Stimulated activated naive CD8-positive, alpha-beta T cell treated with anti-CD3 and anti-CD28 coated beads, Interleukin-15, Interleukin-2, amounts not matched to agents 100 ng/mL and 50 ng/mL, for 24 hours (primary cell): Measurements from ENCODE around the gene TIGD7.

ENCODE experiments used
- H3K27ac Mint-ChIP-seq: one replicate; pipeline ENCODE4 v1.8.0; 2021; ENCODE audit warnings: mild to moderate bottlenecking, mixed read lengths
- H3K27me3 Mint-ChIP-seq: one replicate; pipeline ENCODE4 v1.8.0; 2021; ENCODE audit warnings: mixed read lengths
- H3K36me3 Mint-ChIP-seq: one replicate; pipeline ENCODE4 v1.8.0; 2021; ENCODE audit warnings: low read depth, mixed read lengths
- H3K4me1 Mint-ChIP-seq: one replicate; pipeline ENCODE4 v1.8.0; 2021; ENCODE audit warnings: low read depth, mixed read lengths
- H3K4me3 Mint-ChIP-seq: one replicate; pipeline ENCODE4 v1.8.0; 2021; ENCODE audit warnings: mild to moderate bottlenecking, mixed read lengths
- H3K9me3 Mint-ChIP-seq: one replicate; pipeline ENCODE4 v1.8.0; 2021; ENCODE audit warnings: mixed read lengths

Gene TIGD7

GRCh38 chr16:3266873-3267537 lies 38.2 kb downstream of the TIGD7 start:
- H3K9me3 Mint-ChIP-seq, result no peaks in the 10 kb centered on the region
- H3K4me3 Mint-ChIP-seq, result no peak overlapping the region

DNA sequence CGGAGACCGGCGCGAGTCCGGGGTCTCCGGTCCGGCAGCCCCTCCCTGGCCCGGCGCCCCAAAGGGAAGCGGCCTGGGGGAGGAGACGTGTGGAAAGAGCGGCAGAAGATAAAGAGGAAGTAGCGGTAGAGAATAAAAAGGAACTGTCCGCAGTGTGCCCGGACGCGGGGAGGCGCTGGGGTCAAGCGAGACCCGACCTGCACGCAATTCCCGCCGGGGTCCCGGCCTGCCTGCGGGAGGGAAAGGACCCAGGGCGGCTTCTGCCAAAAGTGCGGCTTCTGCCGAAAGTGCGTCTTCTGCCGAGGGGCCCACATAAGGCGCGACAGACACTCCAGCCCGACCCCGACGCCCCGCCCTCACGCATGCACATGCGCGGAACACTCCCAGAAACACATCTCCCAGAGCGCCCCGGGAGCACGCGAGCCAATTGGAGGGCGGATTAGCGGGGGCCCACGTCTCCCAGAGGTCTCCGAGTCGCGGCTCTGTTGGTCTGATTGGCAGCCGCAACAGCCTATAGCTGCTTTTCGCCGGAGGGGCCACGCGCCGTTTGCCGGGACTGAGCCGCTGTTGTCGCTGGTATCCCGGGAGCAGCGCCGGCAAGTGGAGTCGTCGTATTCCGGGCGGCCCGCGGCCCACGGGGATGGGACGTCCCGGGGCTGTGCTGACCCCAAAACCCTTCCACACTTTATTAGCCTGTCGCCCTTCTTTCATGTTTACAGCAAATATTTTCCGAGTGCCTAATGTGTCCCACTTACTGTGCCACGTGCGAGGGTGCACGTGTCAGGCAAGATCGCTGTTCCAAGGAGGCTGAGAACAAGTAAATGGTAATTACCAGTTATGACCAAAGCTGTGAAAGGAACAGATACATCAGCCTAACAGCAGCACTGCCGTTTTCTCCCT lies 40.8 kb downstream of the TIGD7 start:
- Mint-ChIP-seq H3K27me3 (no peaks in the 10 kb centered on the region), H3K4me1 (peaks cover 41% of the 10 kb centered on the region), H3K27ac (peak overlapping the region; percentile 93), H3K36me3 (peaks cover 26% of the 10 kb centered on the region), H3K4me3 (peak overlapping the region; percentile 86), H3K9me3 (no peaks in the 10 kb centered on the region)

More at GRCh38 chr16:3266873-3267537, 38.2 kb downstream of the TIGD7 start:
- H3K27me3 Mint-ChIP-seq, result no peaks in the 10 kb centered on the region
- H3K36me3 Mint-ChIP-seq, result peaks cover 34% of the 10 kb centered on the region
- H3K27ac Mint-ChIP-seq, result peak overlapping the region; percentile 41
- H3K4me1 Mint-ChIP-seq, result peaks cover 41% of the 10 kb centered on the region

- peaks cover 41% of the 10 kb centered on the region for H3K4me1 Mint-ChIP-seq
- no peaks in the 10 kb centered on the region for H3K27me3 Mint-ChIP-seq
- H3K9me3 Mint-ChIP-seq, result no peaks in the 10 kb centered on the region
- H3K36me3 Mint-ChIP-seq, result peaks cover 16% of the 10 kb centered on the region
- peak overlapping the region; percentile 65 for H3K27ac Mint-ChIP-seq
- peak overlapping the region; percentile 86 for H3K4me3 Mint-ChIP-seq
Observed at GRCh38 chr16:3262517-3262916, 42.7 kb downstream of the TIGD7 start.

DNA sequence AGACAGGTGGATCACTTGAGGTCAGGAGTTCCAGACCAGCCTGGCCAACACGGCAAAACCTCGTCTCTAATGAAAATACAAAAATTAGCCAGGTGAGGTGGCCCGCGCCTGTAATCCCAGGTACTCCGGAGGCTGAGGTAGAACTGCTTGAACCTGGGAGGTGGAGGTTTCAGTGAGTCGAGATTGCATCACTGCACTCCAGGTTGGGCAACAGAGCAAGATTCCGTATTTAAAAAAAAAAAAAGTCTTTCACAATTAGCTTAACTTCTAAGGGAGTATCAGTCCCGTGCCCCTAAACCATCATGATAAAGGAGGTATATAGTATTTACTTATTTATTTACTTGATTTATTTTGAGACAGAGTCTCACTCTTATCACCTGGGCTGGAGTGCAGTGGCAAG lies 45.4 kb downstream of the TIGD7 start:
- peaks cover 18% of the 10 kb centered on the region for H3K4me1 Mint-ChIP-seq
- no peak overlapping the region for H3K27ac Mint-ChIP-seq
- H3K36me3 Mint-ChIP-seq, result peaks cover 2% of the 10 kb centered on the region
- H3K27me3 Mint-ChIP-seq, result peaks cover 5% of the 10 kb centered on the region
- H3K9me3 Mint-ChIP-seq, result no peaks in the 10 kb centered on the region
- H3K4me3 Mint-ChIP-seq, result no peak overlapping the region

- Mint-ChIP-seq H3K27ac (no peak overlapping the region), H3K9me3 (no peaks in the 10 kb centered on the region), H3K36me3 (no peaks in the 10 kb centered on the region), H3K4me1 (no peaks in the 10 kb centered on the region), H3K27me3 (peaks cover 8% of the 10 kb centered on the region), H3K4me3 (no peak overlapping the region)
Observed at GRCh38 chr16:3256866-3257465, 48.3 kb downstream of the TIGD7 start.

DNA sequence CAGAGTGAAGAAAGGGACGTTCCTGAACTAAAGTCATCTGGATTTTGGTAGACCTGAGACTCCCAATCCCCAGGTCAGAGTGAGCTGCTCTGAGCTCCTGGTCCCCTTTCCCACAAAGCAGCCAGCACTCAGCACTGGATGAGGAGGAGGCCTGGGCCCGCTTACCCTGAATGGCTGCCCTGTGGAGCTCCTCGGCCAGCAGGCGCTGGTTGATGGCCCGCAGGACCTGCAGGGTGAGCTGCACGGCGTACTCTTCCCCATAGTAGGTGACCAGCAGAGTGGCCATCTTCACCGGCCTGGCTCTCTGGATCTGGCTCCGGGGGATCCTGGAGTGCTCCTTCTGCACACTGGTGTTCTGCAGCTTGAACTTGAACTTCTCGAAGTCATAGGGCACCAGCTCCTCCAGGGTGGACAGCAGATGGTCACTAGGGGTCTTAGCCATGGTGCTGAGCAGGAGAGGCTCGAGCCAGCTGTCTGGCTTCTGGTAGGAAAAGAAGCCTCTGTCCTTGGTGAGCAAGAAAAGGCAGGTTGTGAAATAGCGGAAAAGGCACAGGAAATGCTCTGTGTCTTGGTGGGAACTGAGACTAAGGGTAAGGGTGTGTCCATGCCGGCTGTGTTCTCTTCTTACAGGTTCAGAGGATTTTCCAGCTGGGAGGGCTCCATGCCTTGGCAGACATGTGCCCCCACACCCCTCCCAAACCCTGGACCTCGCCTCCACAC lies 48.9 kb downstream of the TIGD7 start, which contains the start of gene MEFV:
Gene MEFV, minus strand, starts transcription at position 488 of the 720 bp plus-strand sequence. Its CDS starts 46 bp downstream, at position 442.
- Mint-ChIP-seq H3K36me3 (no peaks in the 10 kb centered on the region), H3K27me3 (peaks cover 8% of the 10 kb centered on the region), H3K4me1 (no peaks in the 10 kb centered on the region), H3K27ac (no peak within 1 kb of the TSS), H3K4me3 (no peak within 1 kb of the TSS), H3K9me3 (no peaks in the 10 kb centered on the region)

DNA sequence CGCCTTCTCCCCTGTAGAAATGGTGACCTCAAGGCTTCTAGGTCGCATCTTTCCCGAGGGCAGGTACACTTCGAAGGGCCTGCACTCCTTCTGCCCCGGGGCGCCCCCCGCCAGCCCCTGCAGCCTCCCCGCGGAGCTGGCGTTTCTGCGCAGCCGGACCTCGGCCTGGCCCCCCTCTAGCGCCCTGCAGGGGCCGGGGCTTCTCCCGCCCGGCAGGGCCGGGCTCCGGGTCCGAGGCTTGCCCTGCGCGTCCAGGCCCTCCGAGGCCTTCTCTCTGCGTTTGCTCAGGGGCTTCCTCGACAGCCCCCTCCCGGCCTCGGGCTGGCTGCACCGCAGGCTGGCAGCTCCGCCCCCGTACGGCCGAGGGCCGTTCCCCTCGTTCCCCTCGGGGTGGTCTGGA lies 50.9 kb downstream of the TIGD7 start:
- Mint-ChIP-seq H3K27ac (no peak overlapping the region), H3K4me1 (no peaks in the 10 kb centered on the region), H3K36me3 (no peaks in the 10 kb centered on the region), H3K9me3 (no peaks in the 10 kb centered on the region), H3K4me3 (no peak overlapping the region), H3K27me3 (peaks cover 8% of the 10 kb centered on the region)

DNA sequence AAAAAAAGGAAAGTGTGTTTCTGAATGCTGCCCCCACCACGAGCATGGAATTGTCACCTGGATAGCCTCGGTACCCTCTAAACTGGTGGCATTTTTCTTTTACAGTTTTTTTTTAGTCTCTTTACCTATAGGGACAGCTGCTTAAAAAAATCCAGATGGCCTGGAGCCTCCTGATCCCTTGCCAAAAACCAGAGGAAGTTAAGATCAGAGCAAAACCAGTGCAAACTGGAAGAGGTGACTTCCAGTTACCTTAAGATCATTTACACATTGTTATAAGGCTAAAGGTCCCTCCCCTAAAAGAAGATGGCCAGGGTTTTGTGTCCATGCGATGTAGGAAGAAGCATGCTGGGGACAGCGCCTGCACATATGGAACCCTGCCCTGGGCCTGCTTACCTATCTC lies 52.3 kb downstream of the TIGD7 start:
- H3K27me3 Mint-ChIP-seq, result peaks cover 8% of the 10 kb centered on the region
- H3K4me1 Mint-ChIP-seq, result no peaks in the 10 kb centered on the region
- no peaks in the 10 kb centered on the region for H3K36me3 Mint-ChIP-seq
- no peak overlapping the region for H3K4me3 Mint-ChIP-seq
- H3K9me3 Mint-ChIP-seq, result no peaks in the 10 kb centered on the region
- no peak overlapping the region for H3K27ac Mint-ChIP-seq

DNA sequence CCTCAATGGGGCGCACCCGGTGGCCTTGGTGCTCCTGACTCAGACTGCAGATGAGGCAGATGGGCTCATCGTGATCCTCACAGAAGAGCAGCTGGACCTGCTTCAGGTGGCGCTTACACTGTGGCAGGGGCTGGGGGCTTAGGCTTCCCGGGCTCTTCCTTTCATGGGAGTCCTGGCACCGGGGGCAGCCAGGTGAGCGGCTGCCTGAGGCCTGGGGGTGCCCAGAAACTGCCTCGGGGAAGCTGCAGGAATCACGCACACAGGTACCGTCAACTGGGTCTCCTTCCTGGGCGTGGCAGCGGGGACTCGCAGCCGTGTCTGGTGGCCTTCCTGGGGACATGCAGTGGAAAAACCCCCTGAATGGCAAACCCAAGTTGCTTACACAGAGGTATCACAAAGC lies 55.8 kb downstream of the TIGD7 start:
- Mint-ChIP-seq H3K27ac (no peak overlapping the region), H3K4me3 (no peak overlapping the region), H3K4me1 (no peaks in the 10 kb centered on the region), H3K36me3 (no peaks in the 10 kb centered on the region), H3K9me3 (no peaks in the 10 kb centered on the region), H3K27me3 (peaks cover 3% of the 10 kb centered on the region)

- Mint-ChIP-seq H3K4me3 (no peak overlapping the region), H3K36me3 (no peaks in the 10 kb centered on the region), H3K9me3 (no peaks in the 10 kb centered on the region), H3K27me3 (peaks cover 3% of the 10 kb centered on the region), H3K4me1 (peaks cover 2% of the 10 kb centered on the region), H3K27ac (no peak overlapping the region)
Observed at GRCh38 chr16:3249020-3249419, 56.2 kb downstream of the TIGD7 start.
